ENCODE data around the gene PLXNA4.

The PLXNA4 gene

GRCh38 chr7:132541656-132542055 is 34.6 kb downstream of the PLXNA4 start:
- no peaks in the 10 kb centered on the region for H3K36me3 Mint-ChIP-seq
- no peak for ATAC-seq
- no peak overlapping the region for H3K27ac Mint-ChIP-seq
- H3K4me1 Mint-ChIP-seq, result no peaks in the 10 kb centered on the region
- H3K4me3 Mint-ChIP-seq, result no peak overlapping the region
- H3K9me3 Mint-ChIP-seq, result peaks cover 7% of the 10 kb centered on the region
- H3K27me3 Mint-ChIP-seq, result peaks cover 10% of the 10 kb centered on the region

- H3K27me3 Mint-ChIP-seq, result no peaks in the 10 kb centered on the region
- H3K4me3 Mint-ChIP-seq, result no peak overlapping the region
- ATAC-seq, result no peak
- H3K9me3 Mint-ChIP-seq, result peaks cover 3% of the 10 kb centered on the region
- H3K36me3 Mint-ChIP-seq, result no peaks in the 10 kb centered on the region
- no peaks in the 10 kb centered on the region for H3K4me1 Mint-ChIP-seq
- no peak overlapping the region for H3K27ac Mint-ChIP-seq
These were observed 38.7 kb downstream of the PLXNA4 start for GRCh38 chr7:132537456-132538145.

GRCh38 chr7:132536654-132537395 is 39.4 kb downstream of the PLXNA4 start:
- H3K27me3 Mint-ChIP-seq, result no peaks in the 10 kb centered on the region
- H3K4me3 Mint-ChIP-seq, result no peak overlapping the region
- H3K9me3 Mint-ChIP-seq, result peaks cover 1% of the 10 kb centered on the region
- no peak overlapping the region for H3K27ac Mint-ChIP-seq
- no peaks in the 10 kb centered on the region for H3K36me3 Mint-ChIP-seq
- H3K4me1 Mint-ChIP-seq, result no peaks in the 10 kb centered on the region
- ATAC-seq, result no peak

- H3K27ac Mint-ChIP-seq, result no peak overlapping the region
- H3K36me3 Mint-ChIP-seq, result no peaks in the 10 kb centered on the region
- H3K4me3 Mint-ChIP-seq, result no peak overlapping the region
These were observed 42.4 kb downstream of the PLXNA4 start for GRCh38 chr7:132533916-132534315.

GRCh38 chr7:132532281-132532680 is 44.0 kb downstream of the PLXNA4 start:
- Mint-ChIP-seq H3K4me1 (no peaks in the 10 kb centered on the region), H3K27me3 (no peaks in the 10 kb centered on the region), H3K4me3 (no peak overlapping the region), H3K27ac (no peak overlapping the region), H3K36me3 (no peaks in the 10 kb centered on the region), H3K9me3 (no peaks in the 10 kb centered on the region)
- no peak for ATAC-seq

More at GRCh38 chr7:132533916-132534315, 42.4 kb downstream of the PLXNA4 start:
- ATAC-seq, result no peak
- no peaks in the 10 kb centered on the region for H3K4me1 Mint-ChIP-seq
- no peaks in the 10 kb centered on the region for H3K27me3 Mint-ChIP-seq
- H3K9me3 Mint-ChIP-seq, result no peaks in the 10 kb centered on the region

- Mint-ChIP-seq H3K36me3 (no peaks in the 10 kb centered on the region), H3K9me3 (no peaks in the 10 kb centered on the region), H3K27ac (no peak overlapping the region), H3K4me3 (no peak overlapping the region), H3K4me1 (no peaks in the 10 kb centered on the region), H3K27me3 (no peaks in the 10 kb centered on the region)
- ATAC-seq, result no peak
These were observed 44.7 kb downstream of the PLXNA4 start for GRCh38 chr7:132531562-132531961.

GRCh38 chr7:132528695-132529094 is 47.6 kb downstream of the PLXNA4 start:
- Mint-ChIP-seq H3K4me1 (no peaks in the 10 kb centered on the region), H3K27me3 (no peaks in the 10 kb centered on the region), H3K36me3 (no peaks in the 10 kb centered on the region), H3K4me3 (no peak overlapping the region), H3K27ac (no peak overlapping the region), H3K9me3 (no peaks in the 10 kb centered on the region)
- ATAC-seq, result no peak

GRCh38 chr7:132527467-132528410 is 48.5 kb downstream of the PLXNA4 start:
- Mint-ChIP-seq H3K4me1 (no peaks in the 10 kb centered on the region), H3K9me3 (no peaks in the 10 kb centered on the region), H3K4me3 (no peak overlapping the region), H3K27me3 (peaks cover 9% of the 10 kb centered on the region), H3K27ac (no peak overlapping the region), H3K36me3 (no peaks in the 10 kb centered on the region)
- ATAC-seq, result no peak

- Mint-ChIP-seq H3K27ac (no peak overlapping the region), H3K36me3 (no peaks in the 10 kb centered on the region), H3K4me1 (no peaks in the 10 kb centered on the region), H3K27me3 (peaks cover 13% of the 10 kb centered on the region), H3K4me3 (no peak overlapping the region), H3K9me3 (no peaks in the 10 kb centered on the region)
- no peak for ATAC-seq
These were observed 50.0 kb downstream of the PLXNA4 start for GRCh38 chr7:132526111-132526740.

GRCh38 chr7:132521423-132521822 is 54.8 kb downstream of the PLXNA4 start:
- H3K27me3 Mint-ChIP-seq, result peaks cover 13% of the 10 kb centered on the region
- no peaks in the 10 kb centered on the region for H3K9me3 Mint-ChIP-seq
- no peaks in the 10 kb centered on the region for H3K4me1 Mint-ChIP-seq
- no peaks in the 10 kb centered on the region for H3K36me3 Mint-ChIP-seq
- ATAC-seq, result no peak
- no peak overlapping the region for H3K4me3 Mint-ChIP-seq
- no peak overlapping the region for H3K27ac Mint-ChIP-seq

GRCh38 chr7:132520591-132521280 is 55.5 kb downstream of the PLXNA4 start:
- Mint-ChIP-seq H3K27me3 (peaks cover 13% of the 10 kb centered on the region), H3K27ac (no peak overlapping the region), H3K36me3 (no peaks in the 10 kb centered on the region), H3K9me3 (no peaks in the 10 kb centered on the region), H3K4me3 (no peak overlapping the region), H3K4me1 (no peaks in the 10 kb centered on the region)
- no peak for ATAC-seq

- no peak for ATAC-seq
- Mint-ChIP-seq H3K27ac (no peak overlapping the region), H3K4me3 (no peak overlapping the region), H3K36me3 (no peaks in the 10 kb centered on the region), H3K27me3 (peaks cover 13% of the 10 kb centered on the region), H3K9me3 (no peaks in the 10 kb centered on the region), H3K4me1 (no peaks in the 10 kb centered on the region)
These were observed 56.3 kb downstream of the PLXNA4 start for GRCh38 chr7:132519936-132520335.

GRCh38 chr7:132518839-132519173 is 57.5 kb downstream of the PLXNA4 start:
- no peak for ATAC-seq
- Mint-ChIP-seq H3K27ac (no peak overlapping the region), H3K4me1 (no peaks in the 10 kb centered on the region), H3K27me3 (peaks cover 13% of the 10 kb centered on the region), H3K4me3 (no peak overlapping the region), H3K36me3 (no peaks in the 10 kb centered on the region), H3K9me3 (no peaks in the 10 kb centered on the region)

- ATAC-seq, result no peak
- H3K4me1 Mint-ChIP-seq, result no peaks in the 10 kb centered on the region
- no peaks in the 10 kb centered on the region for H3K9me3 Mint-ChIP-seq
- H3K4me3 Mint-ChIP-seq, result no peak overlapping the region
- H3K36me3 Mint-ChIP-seq, result no peaks in the 10 kb centered on the region
- H3K27ac Mint-ChIP-seq, result no peak overlapping the region
- H3K27me3 Mint-ChIP-seq, result peaks cover 9% of the 10 kb centered on the region
These were observed 58.0 kb downstream of the PLXNA4 start for GRCh38 chr7:132518102-132518838.

All from stimulated activated memory B cell treated with anti-CD40 and anti-IgM and Interleukin-4, amounts not matched to agents 10 μg/mL and 1 μg/mL and 100 μg/mL, for 72 hours (primary cell).